Activated CD4-positive, alpha-beta T cell treated with anti-CD3 and anti-CD28 coated beads, Interleukin-10, Interleukin-2, amounts not matched to agents 100 ng/mL and 50 ng/mL, durations not matched to agents 16 hours and 8 hours (primary cell): Measurements from ENCODE around the gene ABHD17A.
"Not testable (repeated sequence)": the region's sequence is repeated elsewhere in the genome, so short reads cannot be mapped to it uniquely, and the experiment has no call there.

Source experiments
- DNase-seq: peaks from one replicate; pipeline ENCODE4 v3.0.0-alpha.2; 2020

The ABHD17A gene

GRCh38 chr19:1879982-1880381, 5.3 kb downstream of the ABHD17A start:
- not testable (repeated sequence) for DNase-seq

- not testable (repeated sequence) for DNase-seq
These were observed 6.7 kb downstream of the ABHD17A start for GRCh38 chr19:1878583-1878982.

- not testable (repeated sequence) for DNase-seq
These were observed 8.0 kb downstream of the ABHD17A start for GRCh38 chr19:1877280-1877660.

- not testable (repeated sequence) for DNase-seq
These were observed 8.6 kb downstream of the ABHD17A start for GRCh38 chr19:1876496-1877279.

GRCh38 chr19:1875646-1876495, 9.4 kb downstream of the ABHD17A start:
- DNase-seq = peak; percentile 94

GRCh38 chr19:1875265-1875645, 10.0 kb downstream of the ABHD17A start:
- not testable (repeated sequence) for DNase-seq

- DNase-seq = peak; percentile 56
These were observed 10.6 kb downstream of the ABHD17A start for GRCh38 chr19:1874554-1875185.

- DNase-seq = no peak
These were observed 11.5 kb downstream of the ABHD17A start for GRCh38 chr19:1873524-1874473.

- no peak for DNase-seq
These were observed 12.3 kb downstream of the ABHD17A start for GRCh38 chr19:1872807-1873523.

GRCh38 chr19:1871630-1872029, 13.7 kb downstream of the ABHD17A start:
- DNase-seq = no peak

- DNase-seq = no peak
These were observed 14.1 kb downstream of the ABHD17A start for GRCh38 chr19:1871140-1871597.

GRCh38 chr19:1868971-1869370, 16.3 kb downstream of the ABHD17A start:
- no peak for DNase-seq

- DNase-seq = no peak
These were observed 18.0 kb downstream of the ABHD17A start for GRCh38 chr19:1867349-1867724.

- no peak for DNase-seq
These were observed 18.5 kb downstream of the ABHD17A start for GRCh38 chr19:1866693-1867348.

- DNase-seq = no peak
These were observed 19.9 kb downstream of the ABHD17A start for GRCh38 chr19:1865172-1866010.

- peak; percentile 78 for DNase-seq
These were observed 20.7 kb downstream of the ABHD17A start for GRCh38 chr19:1864480-1865171.

GRCh38 chr19:1863638-1864479, 21.4 kb downstream of the ABHD17A start:
- DNase-seq = peak; percentile 96

GRCh38 chr19:1863328-1863637, 22.0 kb downstream of the ABHD17A start, which contains the start of gene KLF16:
Gene KLF16 (minus strand): TSS chr19:1863579. CDS start chr19:1863497, 82 bp downstream.
- no peak for DNase-seq
